Nephron (organoid): ENCODE data around the gene CHD9.

Source experiments
- H3K27ac Mint-ChIP-seq, 3 experiments: 2 replicates each; pipeline ENCODE4 v1.8.0; 2020; ENCODE audit warnings: mixed read lengths in 3 of 3, mild to moderate bottlenecking in 2 of 3, moderate library complexity in 1 of 3
- H3K27me3 Mint-ChIP-seq: 2 replicates; pipeline ENCODE4 v1.8.0; 2021; ENCODE audit warnings: low read depth, mild to moderate bottlenecking, moderate library complexity, mixed read lengths
- H3K36me3 Mint-ChIP-seq: 2 replicates; pipeline ENCODE4 v1.8.0; 2020; ENCODE audit warnings: low read depth, mixed read lengths
- H3K4me1 Mint-ChIP-seq: 2 replicates; pipeline ENCODE4 v1.8.0; 2020; ENCODE audit warnings: mixed read lengths
- H3K4me3 Mint-ChIP-seq, 3 experiments: 2 replicates each; pipeline ENCODE4 v1.8.0; 2020; ENCODE audit warnings: mild to moderate bottlenecking in 3 of 3, mixed read lengths in 3 of 3, moderate library complexity in 2 of 3
- H3K9me3 Mint-ChIP-seq: 2 replicates; pipeline ENCODE4 v1.8.0; 2020; ENCODE audit warnings: mixed read lengths
- TF ChIP-seq, protein P1 (sequence below), 3 experiments: fragments of 200-600 bp; sonication (generic); IDR thresholded peaks; one replicate each; pipeline ENCODE4 v1.5.0; 2021; ENCODE audit warnings: antibody characterized with exemption in 3 of 3; ENCODE audit not compliant: unreplicated experiment in 3 of 3

The CHD9 gene

DNA sequence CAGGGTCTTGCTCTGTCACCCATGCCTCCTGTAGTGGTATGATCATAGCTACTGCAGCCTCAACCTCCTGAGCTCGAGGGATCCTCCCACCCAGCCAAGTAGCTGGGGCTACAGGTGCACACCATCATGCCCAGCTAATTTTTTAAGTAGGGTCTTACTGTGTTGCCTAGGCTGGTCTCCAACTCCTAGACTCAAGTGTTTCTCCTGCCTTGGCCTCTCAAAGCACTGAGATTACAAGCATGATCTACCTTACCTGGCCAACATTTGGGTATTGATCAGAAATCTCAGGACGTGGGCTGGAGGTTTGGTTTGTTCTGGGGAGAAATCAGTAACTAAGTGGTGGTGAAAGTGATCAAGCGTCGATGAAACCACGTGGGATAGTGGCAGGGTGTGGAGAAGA is 4.1 kb downstream of the CHD9 start:
- Mint-ChIP-seq H3K27ac (peak overlapping the region; percentile 9 to 62 (median 22)), H3K4me3 (no peak overlapping the region), H3K27me3 (no peaks in the 10 kb centered on the region), H3K9me3 (no peaks in the 10 kb centered on the region), H3K4me1 (peaks cover 32% of the 10 kb centered on the region), H3K36me3 (no peaks in the 10 kb centered on the region)
- TF ChIP-seq, protein P1, sequence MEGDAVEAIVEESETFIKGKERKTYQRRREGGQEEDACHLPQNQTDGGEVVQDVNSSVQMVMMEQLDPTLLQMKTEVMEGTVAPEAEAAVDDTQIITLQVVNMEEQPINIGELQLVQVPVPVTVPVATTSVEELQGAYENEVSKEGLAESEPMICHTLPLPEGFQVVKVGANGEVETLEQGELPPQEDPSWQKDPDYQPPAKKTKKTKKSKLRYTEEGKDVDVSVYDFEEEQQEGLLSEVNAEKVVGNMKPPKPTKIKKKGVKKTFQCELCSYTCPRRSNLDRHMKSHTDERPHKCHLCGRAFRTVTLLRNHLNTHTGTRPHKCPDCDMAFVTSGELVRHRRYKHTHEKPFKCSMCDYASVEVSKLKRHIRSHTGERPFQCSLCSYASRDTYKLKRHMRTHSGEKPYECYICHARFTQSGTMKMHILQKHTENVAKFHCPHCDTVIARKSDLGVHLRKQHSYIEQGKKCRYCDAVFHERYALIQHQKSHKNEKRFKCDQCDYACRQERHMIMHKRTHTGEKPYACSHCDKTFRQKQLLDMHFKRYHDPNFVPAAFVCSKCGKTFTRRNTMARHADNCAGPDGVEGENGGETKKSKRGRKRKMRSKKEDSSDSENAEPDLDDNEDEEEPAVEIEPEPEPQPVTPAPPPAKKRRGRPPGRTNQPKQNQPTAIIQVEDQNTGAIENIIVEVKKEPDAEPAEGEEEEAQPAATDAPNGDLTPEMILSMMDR (IDR thresholded peaks at IDR 0.05; ENCODE audit: unreplicated experiment in 3 of 3), result no peak

DNA sequence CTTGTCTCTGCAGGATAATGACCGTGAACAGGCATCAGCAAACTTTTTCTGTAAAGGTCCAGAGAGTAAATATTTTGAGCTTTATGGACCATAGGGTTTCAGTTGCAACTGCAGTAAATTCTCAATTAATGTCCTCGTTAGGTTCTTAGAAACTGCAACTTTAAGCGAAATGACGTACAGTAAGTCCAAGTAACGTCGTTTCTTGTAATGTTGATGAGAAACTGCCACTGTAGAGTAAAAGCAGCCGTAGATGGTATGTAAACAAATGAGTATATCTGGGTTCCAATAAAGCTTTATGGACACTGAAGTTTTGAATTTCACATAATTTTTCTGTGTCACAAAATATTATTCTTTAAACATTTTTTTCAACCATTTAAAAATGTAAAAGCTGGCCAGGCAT is 4.9 kb downstream of the CHD9 start:
- H3K27me3 Mint-ChIP-seq, result no peaks in the 10 kb centered on the region
- peaks cover 36% of the 10 kb centered on the region for H3K4me1 Mint-ChIP-seq
- H3K4me3 Mint-ChIP-seq, result no peak overlapping the region
- H3K27ac Mint-ChIP-seq, result peak overlapping the region in 2 of 3 experiments; percentile 9 to 28
- TF ChIP-seq, protein P1 (IDR thresholded peaks at IDR 0.05; ENCODE audit: unreplicated experiment in 3 of 3), result no peak
- no peaks in the 10 kb centered on the region for H3K36me3 Mint-ChIP-seq
- H3K9me3 Mint-ChIP-seq, result no peaks in the 10 kb centered on the region

DNA sequence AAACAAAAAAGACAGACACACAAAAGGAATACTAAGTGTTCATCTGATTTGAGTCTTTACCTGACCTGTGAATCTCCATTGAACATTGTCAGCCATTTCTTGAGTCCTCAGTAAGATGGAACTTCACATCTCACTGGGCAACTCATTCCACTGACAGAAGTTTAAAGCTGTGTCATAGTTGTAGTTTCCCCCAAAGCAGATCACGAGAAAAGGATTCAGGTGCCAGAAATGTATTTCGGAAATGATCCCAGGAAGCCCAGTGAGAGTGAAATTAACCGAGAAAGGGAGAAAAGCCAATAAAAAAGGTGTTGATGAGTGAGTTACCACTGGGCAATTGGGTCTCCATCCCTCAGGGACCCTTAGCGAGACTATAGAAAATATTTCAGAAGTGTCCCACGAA is 6.5 kb downstream of the CHD9 start:
- peaks cover 5% of the 10 kb centered on the region for H3K36me3 Mint-ChIP-seq
- no peaks in the 10 kb centered on the region for H3K9me3 Mint-ChIP-seq
- H3K27ac Mint-ChIP-seq, result peak overlapping the region in 2 of 3 experiments; percentile 38 to 58
- TF ChIP-seq, protein P1 (IDR thresholded peaks at IDR 0.05; ENCODE audit: unreplicated experiment in 3 of 3), result no peak
- H3K4me3 Mint-ChIP-seq, result no peak overlapping the region
- peaks cover 35% of the 10 kb centered on the region for H3K4me1 Mint-ChIP-seq
- no peaks in the 10 kb centered on the region for H3K27me3 Mint-ChIP-seq

DNA sequence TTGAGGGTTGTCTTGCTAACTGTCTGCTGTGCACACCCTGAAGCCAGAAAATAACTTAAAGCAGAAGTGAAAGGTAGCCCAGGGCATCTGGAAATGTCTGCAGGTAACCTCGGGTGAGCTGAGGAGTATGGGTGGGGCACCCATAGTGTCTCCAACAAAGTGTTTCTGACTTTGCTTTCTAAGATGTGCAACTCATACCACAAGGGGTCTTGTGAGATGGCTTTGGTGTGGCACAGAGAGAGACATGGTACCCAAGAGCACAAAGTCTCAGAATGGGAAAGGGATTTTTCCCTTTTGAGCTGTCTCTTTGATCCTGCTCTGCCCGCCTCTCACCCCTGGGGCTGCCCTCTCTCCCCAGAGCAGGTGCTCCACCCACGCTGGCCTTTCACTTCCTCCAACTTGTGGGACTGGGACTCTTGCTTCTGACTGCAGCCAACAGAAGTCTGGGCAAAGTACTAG is 6.9 kb downstream of the CHD9 start:
- Mint-ChIP-seq H3K4me1 (peaks cover 33% of the 10 kb centered on the region), H3K27me3 (no peaks in the 10 kb centered on the region), H3K4me3 (no peak overlapping the region), H3K27ac (peak overlapping the region in 2 of 3 experiments; percentile 38 to 58), H3K36me3 (peaks cover 8% of the 10 kb centered on the region), H3K9me3 (no peaks in the 10 kb centered on the region)
- TF ChIP-seq, protein P1 (IDR thresholded peaks at IDR 0.05; ENCODE audit: unreplicated experiment in 3 of 3), result no peak

DNA sequence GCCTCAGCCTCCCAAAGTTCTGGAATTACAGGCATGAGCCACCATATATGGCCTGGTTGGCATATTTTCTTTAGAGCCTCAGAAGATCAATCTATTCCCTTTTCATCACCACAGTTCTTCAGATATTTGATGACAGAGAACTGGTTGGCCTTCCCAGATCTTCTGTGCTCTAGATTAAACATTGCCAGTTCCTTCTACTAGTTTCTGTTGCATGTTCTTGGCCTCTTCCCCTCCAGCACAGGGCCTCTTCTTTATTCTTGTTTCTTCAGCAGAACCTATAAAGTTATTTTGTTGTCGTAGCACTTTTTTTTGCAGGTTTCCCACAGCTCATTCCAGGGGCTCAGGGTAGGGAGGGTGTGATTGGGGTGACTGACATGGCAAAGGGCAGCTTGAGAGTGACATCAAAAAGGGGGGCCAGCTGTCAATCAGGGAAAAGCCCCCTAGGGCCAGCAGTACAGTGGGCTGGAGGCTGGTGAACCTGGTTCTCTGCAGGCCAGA is 9.3 kb downstream of the CHD9 start:
- Mint-ChIP-seq H3K27me3 (no peaks in the 10 kb centered on the region), H3K36me3 (peaks cover 19% of the 10 kb centered on the region), H3K9me3 (no peaks in the 10 kb centered on the region), H3K27ac (peak overlapping the region; percentile 27 to 82 (median 60)), H3K4me3 (no peak overlapping the region), H3K4me1 (peaks cover 28% of the 10 kb centered on the region)
- TF ChIP-seq, protein P1 (IDR thresholded peaks at IDR 0.05; ENCODE audit: unreplicated experiment in 3 of 3), result no peak

DNA sequence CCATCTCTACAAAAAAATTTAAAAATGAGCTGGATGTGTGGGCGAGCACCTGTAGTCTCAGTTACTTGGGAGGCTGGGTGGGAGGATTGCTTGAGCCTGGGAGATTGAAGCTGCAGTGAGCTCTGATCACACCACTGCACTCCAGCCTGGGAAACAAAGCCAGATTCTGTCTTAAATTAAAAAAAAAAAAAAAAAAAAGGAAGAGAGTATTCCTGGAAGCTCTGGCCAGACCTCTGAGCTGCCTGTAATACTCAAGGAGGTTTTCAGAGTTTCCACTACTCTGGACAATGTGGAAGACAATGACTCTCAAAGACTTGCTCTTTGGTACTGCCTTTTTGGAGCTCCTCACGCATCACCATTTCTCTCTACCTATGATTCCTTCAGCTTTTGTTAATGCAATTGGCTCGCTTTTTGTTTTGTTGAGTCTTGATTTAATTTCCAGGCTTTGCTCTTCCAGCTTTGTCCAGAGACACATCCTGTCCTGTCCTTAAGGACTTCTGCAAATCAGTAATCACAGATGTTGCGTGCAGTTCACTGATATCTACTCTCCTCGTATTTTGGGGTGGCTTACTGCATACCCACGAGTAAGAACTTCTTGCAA is 10.8 kb downstream of the CHD9 start:
- peak overlapping the region; percentile 41 to 82 (median 61) for H3K27ac Mint-ChIP-seq
- peaks cover 33% of the 10 kb centered on the region for H3K4me1 Mint-ChIP-seq
- no peak overlapping the region for H3K4me3 Mint-ChIP-seq
- H3K36me3 Mint-ChIP-seq, result peaks cover 27% of the 10 kb centered on the region
- TF ChIP-seq, protein P1 (IDR thresholded peaks at IDR 0.05; ENCODE audit: unreplicated experiment in 3 of 3), result no peak
- H3K27me3 Mint-ChIP-seq, result no peaks in the 10 kb centered on the region
- H3K9me3 Mint-ChIP-seq, result no peaks in the 10 kb centered on the region
